MG63 (cell line): ENCODE measurements around the gene CAND2. TPM values are rescaled to one million over a fixed set of nuclear protein-coding genes. Genes with fewer than 3 reads are reported as not detected.

Source experiments
- DNase-seq: peaks from one replicate; pipeline ENCODE4 v3.0.0-alpha.2; 2020
- H3K27me3 ChIP-seq: fragments of 250-450 bp; sonication (Bioruptor Pico); 2 replicates; pipeline ENCODE4 v1.5.1; 2020; ENCODE audit warnings: mild to moderate bottlenecking, moderate library complexity
- H3K36me3 ChIP-seq: fragments of 250-450 bp; sonication (Bioruptor Pico); 2 replicates; pipeline ENCODE4 v1.5.1; 2020; ENCODE audit warnings: mild to moderate bottlenecking, moderate library complexity
- H3K4me3 ChIP-seq: fragments of 250-450 bp; sonication (Bioruptor Pico); 2 replicates; pipeline ENCODE4 v1.5.1; 2020; ENCODE audit warnings: mild to moderate bottlenecking, moderate library complexity
- H3K9me3 ChIP-seq: fragments of 250-450 bp; sonication (Bioruptor Pico); 2 replicates; pipeline ENCODE4 v1.5.1; 2020; ENCODE audit warnings: mild to moderate bottlenecking, moderate library complexity
- total RNA-seq: library from RNA; depleted of rRNA; stranded (reverse); fragments of >200 nt; shearing (Covaris generic); gene quantifications from 2 replicates; pipeline ENCODE4 v1.2.3, GENCODE V29; 2014; ENCODE audit warnings: low replicate concordance

CAND2 gene
- total RNA-seq, 1 experiment from 2014 or later: 0.23 TPM

DNA sequence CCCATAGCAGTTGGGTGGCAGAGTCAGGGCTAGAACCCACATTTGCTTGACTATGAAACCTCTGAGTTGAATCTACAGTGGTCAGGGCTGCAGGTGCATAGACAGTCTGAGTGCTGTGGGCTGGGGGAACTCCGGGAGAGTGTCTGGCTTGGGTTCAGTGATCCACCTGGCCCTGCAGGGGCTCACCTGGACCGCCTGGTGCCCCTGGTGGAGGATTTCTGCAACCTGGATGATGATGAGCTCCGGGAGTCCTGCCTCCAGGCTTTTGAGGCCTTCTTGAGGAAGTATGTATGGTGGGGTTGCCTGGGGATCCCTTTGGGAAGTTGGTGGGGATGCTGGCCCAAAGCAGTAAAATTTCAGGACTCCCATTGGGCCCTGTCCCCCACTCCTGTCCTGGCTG lies 16.3 kb downstream of the CAND2 start:
- H3K9me3 ChIP-seq: no peaks in the 10 kb centered on the region
- DNase-seq: no peak
- H3K27me3 ChIP-seq: no peaks in the 10 kb centered on the region
- no peak overlapping the region for H3K4me3 ChIP-seq
- H3K36me3 ChIP-seq: no peaks in the 10 kb centered on the region

DNA sequence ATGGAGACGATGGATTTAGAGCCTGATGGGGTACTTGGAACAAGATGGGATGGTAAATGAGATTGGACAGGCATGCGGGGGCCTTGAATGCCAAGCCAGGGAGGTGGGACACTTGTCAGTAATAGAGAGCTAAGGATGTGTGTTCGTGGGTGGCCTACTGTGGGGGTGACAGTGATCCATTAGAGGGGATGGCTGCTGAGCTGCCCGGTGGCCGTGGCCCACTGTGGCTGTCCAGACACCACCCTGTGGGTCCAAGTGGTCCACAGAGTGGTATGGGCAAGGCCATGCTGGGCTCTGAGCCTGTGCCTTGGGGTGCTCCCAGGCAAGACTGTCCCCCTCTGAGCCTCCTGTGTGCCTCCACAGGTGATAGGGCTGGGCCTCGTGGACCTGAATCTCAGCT lies 17.5 kb downstream of the CAND2 start:
- Histone ChIP-seq H3K36me3 (no peaks in the 10 kb centered on the region), H3K4me3 (no peak overlapping the region), H3K27me3 (no peaks in the 10 kb centered on the region), H3K9me3 (no peaks in the 10 kb centered on the region)
- DNase-seq: no peak

DNA sequence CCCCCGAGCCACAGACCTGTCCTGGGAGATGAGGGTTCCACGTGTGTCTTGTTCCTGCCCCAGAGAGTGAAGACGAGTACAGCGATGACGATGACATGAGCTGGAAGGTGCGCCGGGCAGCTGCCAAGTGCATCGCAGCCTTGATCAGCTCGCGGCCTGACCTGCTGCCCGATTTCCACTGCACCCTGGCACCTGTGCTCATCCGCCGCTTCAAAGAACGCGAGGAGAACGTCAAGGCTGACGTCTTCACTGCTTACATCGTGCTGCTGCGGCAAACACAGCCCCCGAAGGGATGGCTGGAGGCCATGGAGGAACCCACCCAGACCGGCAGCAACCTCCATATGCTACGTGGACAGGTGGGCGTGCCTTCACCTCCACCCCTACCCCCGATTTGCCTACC lies 18.6 kb downstream of the CAND2 start:
- H3K36me3 ChIP-seq: no peaks in the 10 kb centered on the region
- no peaks in the 10 kb centered on the region for H3K9me3 ChIP-seq
- H3K4me3 ChIP-seq: no peak overlapping the region
- no peak for DNase-seq
- no peaks in the 10 kb centered on the region for H3K27me3 ChIP-seq

DNA sequence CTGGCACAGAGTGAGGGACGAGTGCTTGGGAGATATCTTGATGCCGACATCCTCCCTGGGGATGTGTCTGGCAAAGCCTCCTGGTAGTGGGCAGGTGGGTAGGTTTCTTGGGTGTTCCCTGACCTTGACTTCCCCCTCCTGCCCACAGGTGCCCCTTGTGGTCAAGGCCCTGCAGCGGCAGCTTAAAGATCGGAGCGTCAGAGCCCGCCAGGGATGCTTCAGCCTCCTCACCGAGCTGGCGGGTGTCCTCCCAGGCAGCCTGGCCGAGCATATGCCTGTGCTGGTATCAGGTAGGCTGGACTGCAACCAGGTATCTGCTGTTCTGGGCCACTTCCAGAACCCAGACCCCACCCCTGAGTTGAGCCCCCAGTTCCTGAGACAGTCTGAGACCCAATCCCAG lies 19.2 kb downstream of the CAND2 start:
- Histone ChIP-seq H3K9me3 (no peaks in the 10 kb centered on the region), H3K36me3 (no peaks in the 10 kb centered on the region)

DNA sequence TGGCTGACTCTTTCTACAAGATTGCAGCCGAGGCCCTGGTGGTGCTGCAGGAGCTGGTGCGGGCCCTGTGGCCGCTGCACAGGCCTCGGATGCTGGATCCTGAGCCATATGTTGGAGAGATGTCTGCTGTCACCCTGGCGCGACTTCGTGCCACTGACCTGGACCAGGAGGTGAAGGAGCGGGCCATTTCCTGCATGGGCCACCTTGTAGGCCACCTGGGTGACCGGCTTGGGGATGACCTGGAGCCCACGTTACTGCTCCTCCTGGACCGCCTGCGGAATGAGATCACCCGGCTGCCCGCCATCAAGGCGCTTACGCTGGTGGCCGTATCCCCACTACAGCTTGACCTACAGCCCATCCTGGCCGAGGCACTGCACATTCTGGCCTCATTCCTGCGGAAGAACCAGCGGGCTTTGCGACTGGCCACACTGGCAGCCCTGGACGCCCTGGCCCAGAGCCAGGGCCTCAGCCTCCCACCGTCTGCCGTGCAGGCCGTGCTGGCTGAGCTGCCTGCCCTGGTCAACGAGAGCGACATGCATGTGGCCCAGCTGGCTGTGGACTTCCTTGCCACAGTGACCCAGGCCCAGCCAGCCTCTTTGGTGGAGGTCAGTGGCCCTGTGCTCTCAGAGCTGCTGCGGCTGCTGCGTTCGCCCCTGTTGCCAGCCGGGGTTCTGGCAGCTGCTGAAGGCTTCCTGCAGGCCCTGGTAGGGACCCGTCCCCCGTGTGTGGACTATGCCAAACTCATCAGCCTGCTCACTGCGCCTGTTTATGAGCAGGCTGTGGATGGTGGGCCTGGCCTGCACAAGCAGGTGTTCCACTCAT lies 20.3 kb downstream of the CAND2 start:
- DNase-seq: no peak
- Histone ChIP-seq H3K36me3 (no peaks in the 10 kb centered on the region), H3K9me3 (no peaks in the 10 kb centered on the region), H3K27me3 (no peaks in the 10 kb centered on the region), H3K4me3 (no peak overlapping the region)

More for the DNA sequence above, 19.2 kb downstream of the CAND2 start:
- Histone ChIP-seq H3K4me3 (no peak overlapping the region), H3K27me3 (no peaks in the 10 kb centered on the region)
- no peak for DNase-seq

DNA sequence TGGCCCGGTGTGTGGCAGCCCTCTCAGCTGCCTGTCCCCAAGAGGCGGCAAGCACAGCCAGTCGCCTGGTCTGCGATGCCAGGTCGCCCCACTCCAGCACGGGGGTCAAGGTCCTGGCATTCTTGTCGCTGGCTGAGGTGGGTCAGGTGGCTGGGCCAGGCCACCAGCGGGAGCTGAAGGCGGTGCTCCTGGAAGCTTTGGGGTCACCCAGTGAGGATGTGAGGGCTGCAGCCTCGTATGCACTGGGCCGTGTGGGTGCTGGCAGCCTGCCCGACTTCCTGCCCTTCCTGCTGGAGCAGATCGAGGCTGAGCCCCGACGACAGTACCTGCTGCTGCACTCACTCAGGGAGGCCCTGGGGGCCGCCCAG lies 20.8 kb downstream of the CAND2 start:
- Histone ChIP-seq H3K36me3 (no peaks in the 10 kb centered on the region), H3K4me3 (no peak overlapping the region), H3K27me3 (no peaks in the 10 kb centered on the region), H3K9me3 (no peaks in the 10 kb centered on the region)
- no peak for DNase-seq

DNA sequence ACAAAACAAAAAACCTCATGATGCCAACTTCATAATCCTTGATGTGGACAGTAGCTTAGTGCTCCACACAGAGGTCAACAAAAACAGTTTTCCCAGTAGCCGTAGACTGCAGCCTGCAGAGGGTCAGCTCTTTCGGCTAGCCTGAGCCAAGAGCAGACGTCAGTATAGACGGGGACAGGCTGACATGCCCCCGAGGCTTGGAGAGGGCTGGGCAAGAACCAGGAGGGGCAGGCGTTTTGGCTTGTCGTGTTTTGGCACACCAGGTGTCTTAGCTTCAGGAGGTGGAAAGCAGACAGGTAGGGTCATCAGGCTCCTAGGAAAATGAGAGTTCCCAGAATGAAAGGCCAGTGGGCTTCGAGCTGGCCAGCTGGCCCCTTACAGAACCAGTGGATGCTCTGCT lies 21.8 kb downstream of the CAND2 start:
- no peak overlapping the region for H3K4me3 ChIP-seq
- no peaks in the 10 kb centered on the region for H3K36me3 ChIP-seq
- DNase-seq: no peak
- H3K9me3 ChIP-seq: no peaks in the 10 kb centered on the region
- no peaks in the 10 kb centered on the region for H3K27me3 ChIP-seq

DNA sequence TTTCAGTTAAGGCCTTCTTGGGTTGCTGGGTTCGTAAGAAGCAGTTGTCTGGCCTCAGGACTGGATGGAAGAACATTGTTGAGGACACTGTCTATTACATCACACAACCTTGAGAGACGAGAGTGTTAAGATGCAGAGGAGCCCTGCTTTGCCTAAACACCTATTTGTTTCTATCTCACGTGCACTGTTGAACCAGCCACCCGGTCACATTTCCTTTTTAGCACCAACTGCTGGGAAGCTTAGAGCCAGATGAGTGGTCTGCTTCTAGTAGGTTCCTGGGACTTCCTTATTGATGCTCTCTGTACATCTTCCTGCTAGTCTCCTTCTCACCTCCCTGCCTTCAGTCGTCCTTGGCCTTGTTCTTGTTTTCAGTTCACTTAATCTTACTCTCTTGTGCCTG lies 22.3 kb downstream of the CAND2 start:
- Histone ChIP-seq H3K9me3 (no peaks in the 10 kb centered on the region), H3K36me3 (no peaks in the 10 kb centered on the region), H3K4me3 (no peak overlapping the region), H3K27me3 (no peaks in the 10 kb centered on the region)
- DNase-seq: no peak

DNA sequence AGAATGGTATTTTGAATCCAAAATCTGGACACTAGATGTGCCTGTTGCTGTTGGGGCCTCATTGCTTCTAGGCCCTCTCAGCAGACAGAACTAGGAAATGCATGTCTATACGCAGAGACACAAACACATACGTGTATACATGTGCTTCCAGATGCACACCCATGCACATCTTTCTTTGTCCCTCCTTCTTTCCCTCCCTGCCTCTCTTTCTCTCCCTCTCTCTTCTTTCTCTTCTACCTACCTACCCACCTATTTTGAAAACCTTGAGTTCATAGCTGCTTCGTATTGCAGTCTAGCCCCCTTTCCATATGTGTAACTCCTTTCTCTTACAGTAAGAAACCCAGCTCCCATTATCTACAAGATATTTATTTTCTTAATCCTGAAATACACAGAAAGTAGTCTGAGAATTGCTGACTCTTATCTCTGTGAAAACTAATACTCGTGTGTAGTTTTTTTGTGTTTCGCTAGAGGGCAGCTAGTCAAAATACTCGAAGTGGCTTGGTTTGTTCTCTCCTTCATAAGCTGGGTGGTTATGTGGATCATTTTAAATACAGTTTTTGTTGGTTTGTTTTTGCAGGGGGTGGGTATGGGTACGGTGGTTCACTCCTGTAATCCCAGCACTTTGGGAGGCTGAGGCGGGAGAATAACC lies 26.4 kb downstream of the CAND2 start:
- no peaks in the 10 kb centered on the region for H3K27me3 ChIP-seq
- no peak for DNase-seq
- no peaks in the 10 kb centered on the region for H3K9me3 ChIP-seq
- H3K4me3 ChIP-seq: no peak overlapping the region
- H3K36me3 ChIP-seq: no peaks in the 10 kb centered on the region

DNA sequence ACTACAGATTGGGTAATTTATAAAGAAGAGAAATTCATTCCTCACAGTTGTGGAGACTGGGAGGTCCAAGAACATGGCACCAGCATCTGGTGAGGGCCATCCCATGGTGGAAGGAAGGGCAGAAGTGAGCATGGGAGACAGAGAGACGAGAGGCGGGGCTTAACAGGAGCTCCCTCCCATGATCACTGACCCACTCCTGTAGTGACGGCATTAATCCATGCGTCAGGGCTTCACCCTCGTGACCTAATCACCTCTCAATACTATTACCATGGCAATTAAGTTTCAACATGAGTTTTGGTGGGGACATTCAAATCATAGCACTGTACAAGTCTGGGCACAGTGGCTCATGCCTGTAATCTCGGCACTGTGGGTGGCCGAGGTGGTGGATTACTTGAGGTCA lies 27.8 kb downstream of the CAND2 start:
- Histone ChIP-seq H3K9me3 (no peaks in the 10 kb centered on the region), H3K4me3 (no peak overlapping the region), H3K36me3 (no peaks in the 10 kb centered on the region), H3K27me3 (no peaks in the 10 kb centered on the region)
- no peak for DNase-seq

DNA sequence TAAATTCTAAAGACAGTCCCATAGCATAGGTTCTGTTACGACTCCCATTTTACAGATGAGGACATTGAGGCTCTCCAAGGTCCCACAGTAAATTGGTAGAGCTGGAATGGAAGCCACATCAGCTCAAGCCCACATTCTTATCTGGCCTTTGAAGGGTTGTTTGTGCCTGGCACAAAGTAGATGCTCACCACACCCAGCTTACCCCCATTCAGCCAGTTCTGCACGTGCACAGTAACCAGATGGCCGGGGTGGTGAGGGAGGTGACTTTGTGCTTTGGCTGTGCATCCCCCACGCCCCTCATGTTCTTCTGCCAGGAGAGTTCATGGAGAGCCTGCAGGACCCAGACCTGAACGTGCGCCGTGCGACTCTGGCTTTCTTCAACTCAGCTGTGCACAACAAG lies 28.7 kb downstream of the CAND2 start:
- H3K9me3 ChIP-seq: no peaks in the 10 kb centered on the region
- DNase-seq: no peak
- H3K36me3 ChIP-seq: no peaks in the 10 kb centered on the region
- H3K27me3 ChIP-seq: no peaks in the 10 kb centered on the region
- H3K4me3 ChIP-seq: no peak overlapping the region

DNA sequence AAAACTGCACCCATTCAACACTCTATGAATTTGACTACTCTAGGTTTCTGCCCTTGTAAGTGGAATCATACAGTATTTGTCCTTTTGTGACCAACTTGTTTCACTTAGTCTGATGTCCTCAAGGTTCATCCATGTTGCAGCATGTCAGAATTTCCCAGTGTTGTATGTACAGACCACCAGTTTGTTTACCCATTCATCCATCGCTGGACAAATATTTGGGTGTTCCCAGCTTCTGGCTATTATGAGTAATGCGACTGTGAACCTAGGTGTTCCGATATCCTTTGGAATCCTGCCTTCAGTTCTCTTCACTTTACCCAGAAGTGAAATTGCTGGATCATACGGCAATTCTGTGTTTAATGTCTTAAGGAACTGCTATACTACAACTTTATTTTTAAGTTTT lies 32.3 kb downstream of the CAND2 start:
- H3K27me3 ChIP-seq: no peaks in the 10 kb centered on the region
- H3K9me3 ChIP-seq: no peaks in the 10 kb centered on the region
- DNase-seq: no peak
- H3K4me3 ChIP-seq: no peak overlapping the region
- H3K36me3 ChIP-seq: peaks cover 25% of the 10 kb centered on the region

DNA sequence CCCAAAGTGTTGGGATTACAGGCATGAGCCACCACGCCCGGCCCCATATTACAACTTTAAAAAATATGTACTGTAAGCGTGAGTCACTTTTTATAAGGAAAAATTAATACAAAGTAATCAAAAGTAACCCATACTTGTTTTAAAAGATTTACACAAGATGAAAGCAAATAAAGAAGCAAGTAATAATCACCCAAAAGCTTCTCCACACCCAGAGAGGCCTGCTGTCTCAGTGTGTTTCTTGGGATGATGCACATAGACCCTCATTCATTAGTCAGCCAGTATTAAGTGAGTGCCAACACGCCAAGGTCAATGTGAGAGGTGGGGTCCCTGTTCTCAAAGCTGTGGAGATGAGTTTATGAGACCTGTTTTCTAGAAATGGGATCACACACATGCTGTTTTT lies 32.9 kb downstream of the CAND2 start:
- Histone ChIP-seq H3K27me3 (no peaks in the 10 kb centered on the region), H3K36me3 (peaks cover 32% of the 10 kb centered on the region), H3K9me3 (no peaks in the 10 kb centered on the region), H3K4me3 (no peak overlapping the region)
- DNase-seq: no peak

DNA sequence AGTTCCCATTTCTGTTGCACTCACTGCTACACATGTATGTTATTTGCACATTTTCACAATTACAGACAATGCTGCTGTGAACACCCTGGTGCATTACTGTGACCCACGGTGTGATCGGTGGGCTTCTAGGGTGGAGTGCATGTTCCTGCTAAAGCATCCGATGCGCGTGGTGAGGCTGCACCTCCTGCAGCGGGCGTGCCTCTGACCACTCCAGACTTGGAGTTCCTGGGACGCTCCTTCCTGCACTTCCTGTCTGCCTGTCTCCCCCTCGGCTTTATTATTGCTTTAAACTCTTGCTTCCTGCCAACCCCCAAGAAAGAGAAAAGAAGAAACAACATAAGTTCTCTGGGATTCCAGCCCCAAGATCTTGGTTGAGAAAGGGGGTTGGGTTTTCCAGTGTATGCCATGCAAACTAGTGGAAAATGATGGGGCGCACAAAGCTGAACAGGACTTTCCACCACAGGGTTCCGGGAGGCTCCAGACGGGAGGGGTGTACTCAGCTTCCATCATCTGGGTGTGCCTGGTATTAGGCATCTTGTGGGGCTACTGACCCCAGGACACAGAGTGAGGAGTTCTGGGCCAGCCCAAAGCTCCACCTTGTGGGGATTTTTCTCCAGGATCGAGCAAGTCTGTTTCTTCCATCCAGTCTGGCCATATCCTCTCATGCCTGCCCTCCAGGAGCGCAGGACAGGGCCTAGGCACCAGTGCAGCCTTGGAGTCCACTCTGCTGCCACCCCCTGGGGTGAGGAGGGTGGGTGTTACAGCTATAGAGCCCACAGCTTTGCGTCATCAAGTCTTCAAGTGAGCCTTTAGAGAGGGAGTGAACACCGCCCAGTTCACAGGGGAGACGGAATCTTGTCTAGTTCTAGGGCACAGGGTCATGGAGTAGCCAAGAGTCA lies 33.7 kb downstream of the CAND2 start:
- peaks cover 39% of the 10 kb centered on the region for H3K36me3 ChIP-seq
- H3K27me3 ChIP-seq: no peaks in the 10 kb centered on the region
- no peaks in the 10 kb centered on the region for H3K9me3 ChIP-seq
- H3K4me3 ChIP-seq: no peak overlapping the region
- DNase-seq: no peak

DNA sequence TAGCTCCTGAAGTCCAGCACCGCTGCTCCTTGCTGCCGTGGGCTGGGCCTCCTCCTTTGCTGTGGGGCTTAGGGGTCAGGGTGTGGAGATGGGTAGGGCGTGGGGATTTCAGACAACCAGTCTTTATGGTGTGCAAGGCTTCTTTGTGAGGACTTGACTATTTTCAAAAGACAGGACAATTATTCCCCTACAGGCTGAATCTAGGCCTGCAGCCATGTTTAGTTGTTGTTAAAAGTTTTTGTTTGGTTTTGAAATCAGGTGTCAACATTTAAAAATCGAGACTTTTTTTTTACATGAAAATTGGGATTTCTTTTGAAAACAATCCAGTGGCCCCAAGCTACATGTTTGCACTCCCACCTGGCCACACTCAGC lies 34.3 kb downstream of the CAND2 start:
- no peaks in the 10 kb centered on the region for H3K9me3 ChIP-seq
- no peak overlapping the region for H3K4me3 ChIP-seq
- DNase-seq: no peak
- no peaks in the 10 kb centered on the region for H3K27me3 ChIP-seq
- H3K36me3 ChIP-seq: peaks cover 45% of the 10 kb centered on the region

DNA sequence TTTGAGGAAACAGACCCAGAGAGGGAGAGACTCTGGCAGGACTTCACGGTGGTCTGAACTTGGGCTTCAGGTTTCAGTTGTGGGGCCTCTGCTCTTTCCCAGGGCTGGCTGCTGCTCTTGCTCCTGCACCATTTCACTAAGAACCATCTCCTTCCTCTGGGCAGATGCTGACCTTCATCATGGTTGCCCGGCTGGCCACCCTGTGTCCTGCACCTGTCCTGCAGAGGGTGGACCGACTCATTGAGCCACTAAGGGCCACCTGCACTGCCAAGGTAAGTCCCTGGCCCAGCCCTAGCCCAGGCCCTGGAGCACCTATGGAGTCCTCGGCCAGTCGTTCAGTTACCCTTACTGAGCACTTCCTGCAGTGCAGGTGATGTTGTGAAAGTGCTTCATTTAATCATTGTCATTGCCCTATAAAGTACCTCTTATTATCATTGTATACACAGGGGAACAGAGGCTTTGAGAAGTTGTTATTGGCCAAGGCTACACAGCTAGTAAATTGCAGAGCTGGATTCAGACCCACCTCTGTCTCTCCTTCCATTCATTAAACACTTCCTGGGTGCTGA lies 34.9 kb downstream of the CAND2 start:
- Histone ChIP-seq H3K9me3 (no peaks in the 10 kb centered on the region), H3K36me3 (peaks cover 51% of the 10 kb centered on the region), H3K27me3 (no peaks in the 10 kb centered on the region), H3K4me3 (no peak overlapping the region)
- no peak for DNase-seq
